LNCaP clone FGC (cell line): ENCODE data around the gene NIPSNAP3A.

Experiments
- DNase-seq: peaks from one replicate; pipeline ENCODE4 v3.0.0-alpha.2; 2011; ENCODE audit warnings: low read depth
- H3K4me3 ChIP-seq: 2 replicates; pipeline ENCODE4 v1.5.1; 2011; ENCODE audit warnings: mild to moderate bottlenecking, low read depth, low read length, control low read depth
- TF ChIP-seq, protein P1 (sequence below): IDR thresholded peaks from 2 replicates; pipeline ENCODE4 v1.5.1; 2012; ENCODE audit warnings: mild to moderate bottlenecking; ENCODE audit not compliant: control insufficient read depth, insufficient read depth; ENCODE audit errors: extremely low read depth

NIPSNAP3A gene

DNA sequence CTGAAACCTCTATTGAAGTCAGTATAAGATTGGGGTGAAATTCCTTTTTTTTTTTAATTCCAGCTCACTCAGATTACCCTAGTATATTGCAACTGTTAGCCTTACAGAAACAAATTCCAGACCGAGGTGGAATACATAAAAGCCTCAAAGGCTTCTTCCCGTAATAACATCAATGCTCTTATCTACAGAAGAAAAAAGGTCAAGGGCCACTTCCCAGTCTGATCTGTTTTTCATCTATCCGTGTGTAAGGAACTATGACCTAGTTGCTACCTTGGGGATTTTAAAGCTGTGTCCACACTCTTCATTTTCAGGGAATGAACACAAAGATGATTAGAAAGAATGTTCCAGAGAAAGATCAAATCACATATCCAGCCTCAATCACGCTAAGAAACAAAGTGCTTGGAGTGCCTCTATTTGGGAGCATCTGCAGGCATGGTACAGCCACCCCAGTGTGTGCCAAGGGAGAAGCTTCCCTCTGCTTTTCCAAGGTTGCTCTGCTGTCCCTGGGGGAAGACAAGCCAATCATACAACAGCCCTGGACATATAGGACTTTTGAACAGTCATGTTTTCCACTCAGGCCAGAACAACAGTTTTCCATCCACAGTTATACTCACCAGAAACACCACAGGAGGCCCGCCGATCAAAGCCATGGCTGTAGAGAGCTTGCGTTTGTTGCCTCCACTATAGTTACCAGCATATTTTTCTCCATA is 40.0 kb downstream of the NIPSNAP3A start:
- TF ChIP-seq, protein P1, sequence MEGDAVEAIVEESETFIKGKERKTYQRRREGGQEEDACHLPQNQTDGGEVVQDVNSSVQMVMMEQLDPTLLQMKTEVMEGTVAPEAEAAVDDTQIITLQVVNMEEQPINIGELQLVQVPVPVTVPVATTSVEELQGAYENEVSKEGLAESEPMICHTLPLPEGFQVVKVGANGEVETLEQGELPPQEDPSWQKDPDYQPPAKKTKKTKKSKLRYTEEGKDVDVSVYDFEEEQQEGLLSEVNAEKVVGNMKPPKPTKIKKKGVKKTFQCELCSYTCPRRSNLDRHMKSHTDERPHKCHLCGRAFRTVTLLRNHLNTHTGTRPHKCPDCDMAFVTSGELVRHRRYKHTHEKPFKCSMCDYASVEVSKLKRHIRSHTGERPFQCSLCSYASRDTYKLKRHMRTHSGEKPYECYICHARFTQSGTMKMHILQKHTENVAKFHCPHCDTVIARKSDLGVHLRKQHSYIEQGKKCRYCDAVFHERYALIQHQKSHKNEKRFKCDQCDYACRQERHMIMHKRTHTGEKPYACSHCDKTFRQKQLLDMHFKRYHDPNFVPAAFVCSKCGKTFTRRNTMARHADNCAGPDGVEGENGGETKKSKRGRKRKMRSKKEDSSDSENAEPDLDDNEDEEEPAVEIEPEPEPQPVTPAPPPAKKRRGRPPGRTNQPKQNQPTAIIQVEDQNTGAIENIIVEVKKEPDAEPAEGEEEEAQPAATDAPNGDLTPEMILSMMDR = no peak
- no peak for DNase-seq
- no peak overlapping the region for H3K4me3 ChIP-seq

DNA sequence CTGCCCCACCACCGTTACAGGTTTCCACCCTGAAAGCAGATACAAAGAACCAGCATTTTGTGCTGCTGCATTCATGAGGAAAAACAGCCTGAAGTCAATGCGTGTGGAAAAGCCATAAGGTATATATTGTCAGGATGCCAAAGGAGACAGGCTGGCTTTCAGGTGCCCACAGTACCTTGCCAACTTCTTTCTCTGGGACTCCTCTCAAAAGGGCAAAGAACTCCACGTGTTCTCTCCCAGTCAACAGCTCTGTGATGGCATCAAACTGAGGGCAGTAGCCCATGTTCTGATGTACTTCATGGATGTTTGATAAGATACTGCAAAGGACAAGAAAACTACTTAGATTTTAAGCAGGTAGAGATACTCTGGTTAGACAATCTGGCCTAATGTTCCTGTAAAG is 40.8 kb downstream of the NIPSNAP3A start:
- TF ChIP-seq, protein P1 = no peak
- DNase-seq = no peak
- no peak overlapping the region for H3K4me3 ChIP-seq

DNA sequence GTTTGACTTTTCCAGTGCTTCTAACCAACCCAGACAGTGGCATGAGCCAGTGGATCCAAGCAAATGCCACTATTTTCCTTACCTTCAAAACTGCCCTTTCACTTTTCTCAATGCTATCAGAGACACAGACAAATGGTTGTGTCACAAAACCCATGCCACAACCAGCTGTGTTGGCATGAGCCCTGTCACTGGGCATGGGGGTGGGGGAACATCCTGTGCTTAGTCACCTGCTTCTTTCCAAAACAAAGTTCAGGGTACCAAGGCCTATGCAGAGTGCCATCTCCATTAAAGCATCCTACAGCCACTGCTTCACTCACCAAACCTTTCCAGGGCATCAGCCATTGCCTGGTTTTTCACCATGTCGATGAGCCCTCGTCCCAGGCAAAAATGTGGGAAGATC is 46.6 kb downstream of the NIPSNAP3A start:
- TF ChIP-seq, protein P1 = no peak
- H3K4me3 ChIP-seq = no peak overlapping the region
- no peak for DNase-seq

DNA sequence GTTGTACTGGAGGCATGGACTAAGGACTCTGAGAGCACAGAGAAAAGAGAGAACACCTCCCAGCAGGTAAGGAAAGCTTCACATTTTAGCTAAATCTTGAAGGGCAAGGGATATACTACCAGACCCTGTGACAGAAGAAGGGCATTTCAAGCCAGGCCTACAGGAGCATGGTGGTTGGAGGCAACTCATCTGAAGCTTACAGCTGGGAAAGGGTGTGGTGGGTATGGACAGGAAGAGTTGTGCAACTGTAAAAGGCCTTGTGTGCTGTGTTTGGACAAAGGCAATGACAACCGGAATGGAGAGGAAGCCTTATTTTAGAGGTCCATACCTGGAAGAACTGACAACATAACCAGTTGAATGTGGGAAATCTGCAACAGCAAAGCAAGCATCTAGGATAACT is 47.6 kb downstream of the NIPSNAP3A start:
- H3K4me3 ChIP-seq = no peak overlapping the region
- TF ChIP-seq, protein P1 = no peak
- DNase-seq = no peak

- no peak overlapping the region for H3K4me3 ChIP-seq
- no peak for DNase-seq
- TF ChIP-seq, protein P1 = no peak
These were observed 48.4 kb downstream of the NIPSNAP3A start for GRCh38 chr9:104795857-104796256.

- no peak for DNase-seq
- TF ChIP-seq, protein P1 = no peak
- no peak overlapping the region for H3K4me3 ChIP-seq
These were observed 50.9 kb downstream of the NIPSNAP3A start for GRCh38 chr9:104798209-104798995.
